ENCODE data around the gene PRKAR1B. TPM values are rescaled to one million over a fixed set of nuclear protein-coding genes. Genes with fewer than 3 reads are reported as not detected.

The PRKAR1B gene
- total and polyA plus RNA-seq, 4 experiments from 2014 or later, result 6.5 to 16.6 (median 13.7) TPM

GRCh38 chr7:583410-584121, 143.5 kb downstream of the PRKAR1B start:
- peak overlapping the region; percentile 87 to 98 (median 96) for H3K27ac Mint-ChIP-seq
- ChIA-PET POLR2A (ENCODE audit: partially characterized antibody) (interaction anchor here (0.8 to 3.7 kb wide), 8 partner anchors 12 to 392 kb away, joined by 3 to 55 read pairs (median 8); partner anchors contain the start of gene COX19), CTCF (ENCODE audit: partially characterized antibody) (interaction anchor here (0.6 to 1.5 kb wide), 2 partner anchors 36 to 252 kb away, joined by 3 to 4 read pairs; no protein-coding TSS in a partner anchor)
- DNase-seq, result no peak
- Histone ChIP-seq H3K36me3 (ENCODE audit: insufficient read depth, low read length) (no peaks in the 10 kb centered on the region), H3K9me3 (ENCODE audit: control insufficient read depth in 1 of 2, low read length in 2 of 2) (no peaks in the 10 kb centered on the region), H3K27me3 (ENCODE audit: insufficient read depth, low read length) (no peaks in the 10 kb centered on the region), H3K4me1 (ENCODE audit: insufficient read depth, low read length) (peaks cover 25% of the 10 kb centered on the region), H3K4me3 (ENCODE audit: low read length in 2 of 2) (peak overlapping the region; percentile 30 to 87), H3K27ac (ENCODE audit: low read depth, low read length) (peak overlapping the region; percentile 77)
- H3K4me3 Mint-ChIP-seq, result peak overlapping the region; percentile 87 to 98 (median 92)
- no peaks in the 10 kb centered on the region for H3K27me3 Mint-ChIP-seq
- intact Hi-C loops (cut with micrococcal nuclease), result loop anchor here (1.0 kb wide), 2 partner anchors 21 to 35 kb away; no protein-coding TSS in a partner anchor
- H3K4me1 Mint-ChIP-seq, result peaks cover 24 to 44% (median 34%) of the 10 kb centered on the region in 4 donors
- H3K36me3 Mint-ChIP-seq, result peaks cover 7 to 9% of the 10 kb centered on the region in 2 donors
- H3K9me3 Mint-ChIP-seq, result peaks cover 0 to 4% (median 0%) of the 10 kb centered on the region in 8 donors

- POLR2A ChIA-PET (ENCODE audit: partially characterized antibody), result no interaction called here
- Mint-ChIP-seq H3K9me3 (no peaks in the 10 kb centered on the region), H3K27me3 (no peaks in the 10 kb centered on the region), H3K27ac (peak overlapping the region; percentile 87 to 98 (median 96)), H3K4me1 (peaks cover 20 to 39% (median 29%) of the 10 kb centered on the region in 4 donors), H3K36me3 (peaks cover 3 to 5% of the 10 kb centered on the region in 2 donors), H3K4me3 (peak overlapping the region; percentile 87 to 98 (median 92))
- peak overlapping the region in 1 of 2 donors; percentile 87 for H3K4me3 ChIP-seq (ENCODE audit: low read length in 2 of 2)
- peak in 2 of 5 donors; percentile 30 to 53 for DNase-seq
- intact Hi-C loops (cut with micrococcal nuclease), result no loop called here
- CTCF ChIA-PET (ENCODE audit: partially characterized antibody), result no interaction called here
- no peak overlapping the region for H3K27ac ChIP-seq (ENCODE audit: low read depth, low read length)
- H3K36me3 ChIP-seq (ENCODE audit: insufficient read depth, low read length), result no peaks in the 10 kb centered on the region
- no peaks in the 10 kb centered on the region for H3K9me3 ChIP-seq (ENCODE audit: control insufficient read depth in 1 of 2, low read length in 2 of 2)
- H3K27me3 ChIP-seq (ENCODE audit: insufficient read depth, low read length), result no peaks in the 10 kb centered on the region
- peaks cover 25% of the 10 kb centered on the region for H3K4me1 ChIP-seq (ENCODE audit: insufficient read depth, low read length)
Observed at GRCh38 chr7:582931-583330, 144.2 kb downstream of the PRKAR1B start.

GRCh38 chr7:582081-582835, 144.8 kb downstream of the PRKAR1B start:
- intact Hi-C loops (cut with micrococcal nuclease), result no loop called here
- CTCF ChIA-PET (ENCODE audit: partially characterized antibody), result no interaction called here
- peak overlapping the region in 4 of 7 donors; percentile 12 to 98 (median 66) for H3K27ac Mint-ChIP-seq

GRCh38 chr7:578386-578785, 148.7 kb downstream of the PRKAR1B start:
- H3K27me3 ChIP-seq (ENCODE audit: insufficient read depth, low read length), result no peaks in the 10 kb centered on the region
- no peak for DNase-seq
- Mint-ChIP-seq H3K9me3 (peaks cover 0 to 3% (median 0%) of the 10 kb centered on the region in 8 donors), H3K27me3 (no peaks in the 10 kb centered on the region), H3K4me1 (peaks cover 3 to 19% (median 9%) of the 10 kb centered on the region in 4 donors), H3K4me3 (no peak overlapping the region), H3K27ac (no peak overlapping the region), H3K36me3 (peaks cover 0 to 3% of the 10 kb centered on the region in 2 donors)
- H3K36me3 ChIP-seq (ENCODE audit: insufficient read depth, low read length), result no peaks in the 10 kb centered on the region
- H3K9me3 ChIP-seq (ENCODE audit: control insufficient read depth in 1 of 2, low read length in 2 of 2), result no peaks in the 10 kb centered on the region
- ChIA-PET POLR2A (ENCODE audit: partially characterized antibody) (no interaction called here), CTCF (ENCODE audit: partially characterized antibody) (no interaction called here)
- intact Hi-C loops (cut with micrococcal nuclease), result no loop called here
- no peak overlapping the region for H3K27ac ChIP-seq (ENCODE audit: low read depth, low read length)
- H3K4me1 ChIP-seq (ENCODE audit: insufficient read depth, low read length), result peaks cover 6% of the 10 kb centered on the region
- no peak overlapping the region for H3K4me3 ChIP-seq (ENCODE audit: low read length in 2 of 2)

More at GRCh38 chr7:582081-582835, 144.8 kb downstream of the PRKAR1B start:
- H3K36me3 Mint-ChIP-seq, result peaks cover 3 to 5% of the 10 kb centered on the region in 2 donors
- peak overlapping the region; percentile 46 to 90 (median 67) for H3K4me3 Mint-ChIP-seq
- peaks cover 25% of the 10 kb centered on the region for H3K4me1 ChIP-seq (ENCODE audit: insufficient read depth, low read length)
- peaks cover 20 to 39% (median 29%) of the 10 kb centered on the region in 4 donors for H3K4me1 Mint-ChIP-seq
- H3K9me3 Mint-ChIP-seq, result no peaks in the 10 kb centered on the region
- no peaks in the 10 kb centered on the region for H3K27me3 ChIP-seq (ENCODE audit: insufficient read depth, low read length)
- no peak overlapping the region for H3K4me3 ChIP-seq (ENCODE audit: low read length in 2 of 2)
- POLR2A ChIA-PET (ENCODE audit: partially characterized antibody), result interaction anchor here (1.0 to 1.2 kb wide), 2 partner anchors 22 to 37 kb away, joined by 3 to 5 read pairs; no protein-coding TSS in a partner anchor
- H3K9me3 ChIP-seq (ENCODE audit: control insufficient read depth in 1 of 2, low read length in 2 of 2), result no peaks in the 10 kb centered on the region
- no peaks in the 10 kb centered on the region for H3K36me3 ChIP-seq (ENCODE audit: insufficient read depth, low read length)
- no peak overlapping the region for H3K27ac ChIP-seq (ENCODE audit: low read depth, low read length)
- no peaks in the 10 kb centered on the region for H3K27me3 Mint-ChIP-seq
- no peak for DNase-seq

GRCh38 chr7:577741-578370, 149.2 kb downstream of the PRKAR1B start:
- Mint-ChIP-seq H3K27me3 (no peaks in the 10 kb centered on the region), H3K9me3 (peaks cover 0 to 3% (median 0%) of the 10 kb centered on the region in 8 donors), H3K36me3 (peaks cover 0 to 3% of the 10 kb centered on the region in 2 donors), H3K4me1 (peaks cover 0 to 13% (median 4%) of the 10 kb centered on the region in 4 donors), H3K4me3 (no peak overlapping the region), H3K27ac (no peak overlapping the region)
- no peak overlapping the region for H3K4me3 ChIP-seq (ENCODE audit: low read length in 2 of 2)
- no peak for DNase-seq
- intact Hi-C loops (cut with micrococcal nuclease), result no loop called here
- peaks cover under 1% of the 10 kb centered on the region for H3K4me1 ChIP-seq (ENCODE audit: insufficient read depth, low read length)
- POLR2A ChIA-PET (ENCODE audit: partially characterized antibody), result no interaction called here
- H3K36me3 ChIP-seq (ENCODE audit: insufficient read depth, low read length), result no peaks in the 10 kb centered on the region
- H3K27me3 ChIP-seq (ENCODE audit: insufficient read depth, low read length), result no peaks in the 10 kb centered on the region
- no peaks in the 10 kb centered on the region for H3K9me3 ChIP-seq (ENCODE audit: control insufficient read depth in 1 of 2, low read length in 2 of 2)
- CTCF ChIA-PET (ENCODE audit: partially characterized antibody), result interaction anchor here (1.0 kb wide), 1 partner anchor 160 kb away, joined by 3 read pairs; no protein-coding TSS in a partner anchor
- H3K27ac ChIP-seq (ENCODE audit: low read depth, low read length), result no peak overlapping the region

GRCh38 chr7:577278-577665, 149.8 kb downstream of the PRKAR1B start:
- Mint-ChIP-seq H3K9me3 (peaks cover 0 to 3% (median 0%) of the 10 kb centered on the region in 8 donors), H3K4me3 (no peak overlapping the region), H3K36me3 (peaks cover 0 to 3% of the 10 kb centered on the region in 2 donors), H3K27ac (no peak overlapping the region), H3K27me3 (no peaks in the 10 kb centered on the region), H3K4me1 (peaks cover 0 to 8% (median 3%) of the 10 kb centered on the region in 4 donors)
- no peaks in the 10 kb centered on the region for H3K36me3 ChIP-seq (ENCODE audit: insufficient read depth, low read length)
- no peaks in the 10 kb centered on the region for H3K9me3 ChIP-seq (ENCODE audit: control insufficient read depth in 1 of 2, low read length in 2 of 2)
- intact Hi-C loops (cut with micrococcal nuclease), result no loop called here
- DNase-seq, result no peak
- no peaks in the 10 kb centered on the region for H3K27me3 ChIP-seq (ENCODE audit: insufficient read depth, low read length)
- ChIA-PET CTCF (ENCODE audit: partially characterized antibody) (interaction anchor here (1.0 kb wide), 1 partner anchor 160 kb away, joined by 3 read pairs; no protein-coding TSS in a partner anchor), POLR2A (ENCODE audit: partially characterized antibody) (no interaction called here)
- H3K4me1 ChIP-seq (ENCODE audit: insufficient read depth, low read length), result no peaks in the 10 kb centered on the region
- no peak overlapping the region for H3K4me3 ChIP-seq (ENCODE audit: low read length in 2 of 2)
- no peak overlapping the region for H3K27ac ChIP-seq (ENCODE audit: low read depth, low read length)

All from CD4-positive, alpha-beta memory T cell (primary cell).